ENCODE data around the gene IDUA.

The IDUA gene

DNA sequence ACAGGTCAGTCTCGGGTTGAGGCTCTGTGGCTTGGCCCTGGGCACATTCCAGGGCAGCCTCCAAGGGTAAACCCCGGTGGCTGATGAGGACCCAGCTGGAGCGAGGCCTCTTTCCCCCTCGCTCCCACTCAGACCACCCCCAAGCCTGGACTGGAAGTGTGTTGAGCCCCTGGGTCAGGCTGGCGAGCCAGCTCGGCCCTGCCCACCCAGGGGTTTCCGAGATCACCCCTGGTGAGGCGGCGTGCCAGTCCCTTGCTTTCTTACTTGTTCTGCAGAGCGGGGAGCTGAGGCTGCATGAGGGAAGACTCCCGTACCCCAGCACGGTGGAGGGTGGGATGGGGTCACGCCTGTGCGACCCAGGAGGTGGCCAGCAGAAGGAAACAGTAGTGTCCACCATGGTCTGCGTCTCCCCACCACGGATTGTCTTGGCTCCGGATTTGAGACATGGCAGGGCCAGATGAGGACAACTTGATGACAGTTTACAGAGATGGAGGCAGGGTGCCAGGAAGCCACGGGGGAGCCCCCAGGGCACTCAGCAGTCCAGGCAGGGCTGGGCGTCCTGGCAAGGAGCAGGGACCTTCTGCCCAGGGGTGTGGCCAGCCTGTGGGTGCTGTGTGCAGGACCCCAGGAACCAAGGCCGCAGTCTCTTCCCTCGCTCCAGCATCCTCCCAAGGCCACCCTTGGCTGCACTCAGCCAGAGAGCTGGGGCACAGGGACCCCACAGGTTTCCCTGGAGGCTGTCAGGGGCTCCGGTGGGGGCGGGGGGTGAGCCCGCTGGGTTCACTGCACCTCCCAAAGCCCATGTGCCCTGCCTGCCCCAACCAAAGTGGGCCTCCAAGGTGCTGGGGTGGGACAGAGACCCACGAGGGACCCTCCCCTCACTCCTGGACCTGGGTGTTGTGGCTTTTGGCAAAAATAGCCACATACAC, 18.0 kb downstream of the IDUA start:
- TF ChIP-seq POLR2AphosphoS5 (IDR thresholded peaks at IDR 0.05; ENCODE audit: low read depth) (no peak), GABPA (IDR thresholded peaks at IDR 0.05; ENCODE audit: low read depth) (no peak), SPI1 (IDR thresholded peaks at IDR 0.05; ENCODE audit: borderline replicate concordance, low read depth) (no peak)
- TF ChIP-seq, protein P1, sequence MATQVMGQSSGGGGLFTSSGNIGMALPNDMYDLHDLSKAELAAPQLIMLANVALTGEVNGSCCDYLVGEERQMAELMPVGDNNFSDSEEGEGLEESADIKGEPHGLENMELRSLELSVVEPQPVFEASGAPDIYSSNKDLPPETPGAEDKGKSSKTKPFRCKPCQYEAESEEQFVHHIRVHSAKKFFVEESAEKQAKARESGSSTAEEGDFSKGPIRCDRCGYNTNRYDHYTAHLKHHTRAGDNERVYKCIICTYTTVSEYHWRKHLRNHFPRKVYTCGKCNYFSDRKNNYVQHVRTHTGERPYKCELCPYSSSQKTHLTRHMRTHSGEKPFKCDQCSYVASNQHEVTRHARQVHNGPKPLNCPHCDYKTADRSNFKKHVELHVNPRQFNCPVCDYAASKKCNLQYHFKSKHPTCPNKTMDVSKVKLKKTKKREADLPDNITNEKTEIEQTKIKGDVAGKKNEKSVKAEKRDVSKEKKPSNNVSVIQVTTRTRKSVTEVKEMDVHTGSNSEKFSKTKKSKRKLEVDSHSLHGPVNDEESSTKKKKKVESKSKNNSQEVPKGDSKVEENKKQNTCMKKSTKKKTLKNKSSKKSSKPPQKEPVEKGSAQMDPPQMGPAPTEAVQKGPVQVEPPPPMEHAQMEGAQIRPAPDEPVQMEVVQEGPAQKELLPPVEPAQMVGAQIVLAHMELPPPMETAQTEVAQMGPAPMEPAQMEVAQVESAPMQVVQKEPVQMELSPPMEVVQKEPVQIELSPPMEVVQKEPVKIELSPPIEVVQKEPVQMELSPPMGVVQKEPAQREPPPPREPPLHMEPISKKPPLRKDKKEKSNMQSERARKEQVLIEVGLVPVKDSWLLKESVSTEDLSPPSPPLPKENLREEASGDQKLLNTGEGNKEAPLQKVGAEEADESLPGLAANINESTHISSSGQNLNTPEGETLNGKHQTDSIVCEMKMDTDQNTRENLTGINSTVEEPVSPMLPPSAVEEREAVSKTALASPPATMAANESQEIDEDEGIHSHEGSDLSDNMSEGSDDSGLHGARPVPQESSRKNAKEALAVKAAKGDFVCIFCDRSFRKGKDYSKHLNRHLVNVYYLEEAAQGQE (IDR thresholded peaks at IDR 0.05; ENCODE audit: insufficient replicate concordance, low read depth): no peak
- TF ChIP-seq, protein P2, sequence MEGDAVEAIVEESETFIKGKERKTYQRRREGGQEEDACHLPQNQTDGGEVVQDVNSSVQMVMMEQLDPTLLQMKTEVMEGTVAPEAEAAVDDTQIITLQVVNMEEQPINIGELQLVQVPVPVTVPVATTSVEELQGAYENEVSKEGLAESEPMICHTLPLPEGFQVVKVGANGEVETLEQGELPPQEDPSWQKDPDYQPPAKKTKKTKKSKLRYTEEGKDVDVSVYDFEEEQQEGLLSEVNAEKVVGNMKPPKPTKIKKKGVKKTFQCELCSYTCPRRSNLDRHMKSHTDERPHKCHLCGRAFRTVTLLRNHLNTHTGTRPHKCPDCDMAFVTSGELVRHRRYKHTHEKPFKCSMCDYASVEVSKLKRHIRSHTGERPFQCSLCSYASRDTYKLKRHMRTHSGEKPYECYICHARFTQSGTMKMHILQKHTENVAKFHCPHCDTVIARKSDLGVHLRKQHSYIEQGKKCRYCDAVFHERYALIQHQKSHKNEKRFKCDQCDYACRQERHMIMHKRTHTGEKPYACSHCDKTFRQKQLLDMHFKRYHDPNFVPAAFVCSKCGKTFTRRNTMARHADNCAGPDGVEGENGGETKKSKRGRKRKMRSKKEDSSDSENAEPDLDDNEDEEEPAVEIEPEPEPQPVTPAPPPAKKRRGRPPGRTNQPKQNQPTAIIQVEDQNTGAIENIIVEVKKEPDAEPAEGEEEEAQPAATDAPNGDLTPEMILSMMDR (IDR thresholded peaks at IDR 0.05; ENCODE audit: insufficient read depth, low read length): no peak
- H3K27me3 ChIP-seq (ENCODE audit: insufficient read depth, poor library complexity, severe bottlenecking): peaks cover 45% of the 10 kb centered on the region

DNA sequence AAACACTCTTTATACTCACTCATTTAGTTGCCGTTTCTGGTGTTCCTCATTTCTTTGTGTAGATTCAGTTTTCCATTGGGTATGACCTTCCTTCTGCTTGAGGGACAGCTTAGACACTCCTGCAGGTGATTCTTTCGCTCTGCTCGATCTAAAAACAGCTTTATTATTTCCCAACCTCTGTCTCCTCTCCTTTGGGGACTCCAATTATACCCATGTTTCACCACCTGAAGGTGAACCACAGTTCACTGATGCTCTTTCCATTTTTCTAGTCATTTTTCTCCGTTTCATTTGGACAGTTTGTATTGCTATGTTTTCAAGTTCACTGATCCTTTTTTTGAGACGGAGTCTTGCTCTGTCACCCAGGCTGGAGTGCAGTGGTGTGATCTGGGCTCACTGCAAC, 20.0 kb downstream of the IDUA start:
- DNase-seq (ENCODE audit: low read depth in 1 of 2, low spot score in 1 of 2): no peak
- Histone ChIP-seq H3K27ac (replicated peaks) (no peak overlapping the region), H3K27me3 (ENCODE audit: insufficient read depth, poor library complexity, severe bottlenecking) (peaks cover 29% of the 10 kb centered on the region), H3K4me3 (replicated peaks; ENCODE audit: insufficient read depth, low read length) (no peak overlapping the region)
- TF ChIP-seq SPI1 (IDR thresholded peaks at IDR 0.05; ENCODE audit: borderline replicate concordance, low read depth) (no peak), POLR2AphosphoS5 (IDR thresholded peaks at IDR 0.05; ENCODE audit: low read depth) (no peak), GABPA (IDR thresholded peaks at IDR 0.05; ENCODE audit: low read depth) (no peak)
- TF ChIP-seq, protein P1 (IDR thresholded peaks at IDR 0.05; ENCODE audit: insufficient replicate concordance, low read depth): no peak
- TF ChIP-seq, protein P2 (IDR thresholded peaks at IDR 0.05; ENCODE audit: insufficient read depth, low read length): no peak

More for the DNA sequence above, 18.0 kb downstream of the IDUA start:
- Histone ChIP-seq H3K27ac (replicated peaks) (no peak overlapping the region), H3K4me3 (replicated peaks; ENCODE audit: insufficient read depth, low read length) (no peak overlapping the region)
- DNase-seq (ENCODE audit: low read depth in 1 of 2, low spot score in 1 of 2): no peak

DNA sequence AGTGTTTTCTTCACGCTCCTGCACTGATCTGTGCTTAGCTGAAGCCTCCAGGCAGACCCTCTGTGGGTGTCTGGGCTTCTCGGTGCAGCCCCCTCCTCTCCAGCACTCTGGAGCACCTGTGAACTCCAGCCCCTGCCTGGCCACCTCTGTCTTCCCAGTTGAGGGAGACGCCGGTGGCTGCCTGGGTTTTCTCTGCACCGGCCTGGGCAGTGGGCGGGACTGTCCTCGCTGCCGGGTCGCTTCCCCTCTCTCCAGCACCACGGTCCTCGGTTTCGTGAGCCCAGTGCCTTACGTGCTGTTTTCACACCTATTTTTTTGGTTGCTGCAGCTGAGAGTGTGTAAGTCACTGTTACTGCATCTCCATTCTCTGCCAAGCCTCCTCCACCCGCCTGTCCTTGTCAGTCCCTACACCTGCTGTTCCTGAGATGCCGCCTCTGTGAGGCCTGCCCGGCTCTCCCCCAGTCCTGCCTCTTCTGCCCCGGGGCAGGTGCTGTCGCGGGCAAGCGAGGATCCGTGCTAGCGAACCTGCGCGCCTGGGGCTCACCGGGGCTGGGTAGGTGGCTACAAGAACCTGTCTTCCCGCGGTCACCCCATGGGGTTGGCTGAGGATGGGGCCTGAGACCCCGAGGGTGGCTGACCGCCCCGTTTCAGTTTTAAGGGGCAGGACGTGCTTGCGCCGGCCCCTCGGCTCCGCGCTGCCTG, 22.1 kb downstream of the IDUA start:
- peaks cover 17% of the 10 kb centered on the region for H3K27me3 ChIP-seq (ENCODE audit: insufficient read depth, poor library complexity, severe bottlenecking)
- peak in 1 of 2 experiments; percentile 20 for DNase-seq (ENCODE audit: low read depth in 1 of 2, low spot score in 1 of 2)
- no peak for TF ChIP-seq POLR2AphosphoS5 (IDR thresholded peaks at IDR 0.05; ENCODE audit: low read depth)
- TF ChIP-seq GABPA (IDR thresholded peaks at IDR 0.05; ENCODE audit: low read depth): no peak
- TF ChIP-seq, protein P1 (IDR thresholded peaks at IDR 0.05; ENCODE audit: insufficient replicate concordance, low read depth): no peak
- TF ChIP-seq, protein P2 (IDR thresholded peaks at IDR 0.05; ENCODE audit: insufficient read depth, low read length): no peak
- TF ChIP-seq SPI1 (IDR thresholded peaks at IDR 0.05; ENCODE audit: borderline replicate concordance, low read depth): no peak
- peak overlapping the region; percentile 56 for H3K4me3 ChIP-seq (replicated peaks; ENCODE audit: insufficient read depth, low read length)
- no peak overlapping the region for H3K27ac ChIP-seq (replicated peaks)

Data from HL-60 (cell line).